SK-N-SH (cell line): ENCODE measurements around the gene SNX8.

Experiments
- EZH2phosphoT487 ChIP-seq: fragments of 200-600 bp; sonication (generic); IDR thresholded peaks from 2 replicates; pipeline ENCODE4 v1.6.1; 2017; ENCODE audit warnings: low read depth, mixed run types, mild to moderate bottlenecking, antibody characterized with exemption, moderate library complexity, borderline replicate concordance
- JUND ChIP-seq: IDR thresholded peaks from 2 replicates; pipeline ENCODE4 v1.4.0; 2012
- MAX ChIP-seq: IDR thresholded peaks from 2 replicates; pipeline ENCODE4 v1.4.0; 2012; ENCODE audit warnings: low read depth
- SIN3A ChIP-seq: IDR thresholded peaks from 2 replicates; pipeline ENCODE4 v1.6.1; 2012; ENCODE audit warnings: low read depth, mild to moderate bottlenecking, low read length, moderate library complexity, borderline replicate concordance
- YY1 ChIP-seq: IDR thresholded peaks from 2 replicates; pipeline ENCODE4 v1.4.0; 2012; ENCODE audit warnings: low read depth, mild to moderate bottlenecking
- TF ChIP-seq, protein P1 (sequence below): fragments of 200-600 bp; sonication (generic); IDR thresholded peaks from 2 replicates; pipeline ENCODE4 v1.6.1; 2017; ENCODE audit warnings: antibody characterized with exemption, mild to moderate bottlenecking, moderate library complexity
- TF ChIP-seq, protein P2 (sequence below): IDR thresholded peaks from 2 replicates; pipeline ENCODE4 v1.6.1; 2012; ENCODE audit warnings: mild to moderate bottlenecking, low read depth, low read length, moderate library complexity

DNA sequence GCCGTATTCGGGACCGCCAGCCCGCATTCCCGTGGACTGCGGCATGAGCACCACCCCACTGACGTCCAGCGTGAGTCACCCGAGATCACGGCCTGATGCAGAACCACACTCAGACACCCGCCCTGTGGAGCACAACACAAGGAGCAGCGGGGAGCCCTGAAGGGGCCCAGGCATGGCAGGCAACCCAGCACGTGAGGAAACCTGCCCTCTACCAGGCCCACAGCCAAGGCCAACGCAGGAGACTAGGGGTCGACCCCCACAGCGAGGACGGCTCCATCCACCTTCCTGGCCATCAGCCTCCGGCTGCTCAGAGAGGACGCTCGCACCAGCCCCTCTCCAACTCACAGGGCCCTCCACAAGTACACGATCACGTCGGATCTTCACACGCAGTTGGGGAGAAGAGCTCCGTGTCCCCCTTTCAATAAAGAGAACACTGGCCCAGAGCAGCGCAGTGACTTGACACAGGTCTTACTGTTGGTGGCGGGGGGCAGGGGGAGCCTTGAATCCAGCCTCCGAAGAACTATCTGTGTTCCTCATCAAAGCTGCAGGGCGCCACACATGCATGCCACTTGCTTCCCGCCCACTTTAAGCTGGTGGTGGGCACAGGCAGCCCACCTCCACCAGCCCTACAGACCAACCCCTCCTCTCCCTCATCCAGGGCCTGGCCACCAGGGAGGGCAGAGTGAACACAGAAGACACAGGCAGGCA lies 103.5 kb downstream of the SNX8 start:
- TF ChIP-seq, protein P1, sequence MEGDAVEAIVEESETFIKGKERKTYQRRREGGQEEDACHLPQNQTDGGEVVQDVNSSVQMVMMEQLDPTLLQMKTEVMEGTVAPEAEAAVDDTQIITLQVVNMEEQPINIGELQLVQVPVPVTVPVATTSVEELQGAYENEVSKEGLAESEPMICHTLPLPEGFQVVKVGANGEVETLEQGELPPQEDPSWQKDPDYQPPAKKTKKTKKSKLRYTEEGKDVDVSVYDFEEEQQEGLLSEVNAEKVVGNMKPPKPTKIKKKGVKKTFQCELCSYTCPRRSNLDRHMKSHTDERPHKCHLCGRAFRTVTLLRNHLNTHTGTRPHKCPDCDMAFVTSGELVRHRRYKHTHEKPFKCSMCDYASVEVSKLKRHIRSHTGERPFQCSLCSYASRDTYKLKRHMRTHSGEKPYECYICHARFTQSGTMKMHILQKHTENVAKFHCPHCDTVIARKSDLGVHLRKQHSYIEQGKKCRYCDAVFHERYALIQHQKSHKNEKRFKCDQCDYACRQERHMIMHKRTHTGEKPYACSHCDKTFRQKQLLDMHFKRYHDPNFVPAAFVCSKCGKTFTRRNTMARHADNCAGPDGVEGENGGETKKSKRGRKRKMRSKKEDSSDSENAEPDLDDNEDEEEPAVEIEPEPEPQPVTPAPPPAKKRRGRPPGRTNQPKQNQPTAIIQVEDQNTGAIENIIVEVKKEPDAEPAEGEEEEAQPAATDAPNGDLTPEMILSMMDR: no peak
- TF ChIP-seq YY1: no peak
- no peak for TF ChIP-seq EZH2phosphoT487
- TF ChIP-seq, protein P2, sequence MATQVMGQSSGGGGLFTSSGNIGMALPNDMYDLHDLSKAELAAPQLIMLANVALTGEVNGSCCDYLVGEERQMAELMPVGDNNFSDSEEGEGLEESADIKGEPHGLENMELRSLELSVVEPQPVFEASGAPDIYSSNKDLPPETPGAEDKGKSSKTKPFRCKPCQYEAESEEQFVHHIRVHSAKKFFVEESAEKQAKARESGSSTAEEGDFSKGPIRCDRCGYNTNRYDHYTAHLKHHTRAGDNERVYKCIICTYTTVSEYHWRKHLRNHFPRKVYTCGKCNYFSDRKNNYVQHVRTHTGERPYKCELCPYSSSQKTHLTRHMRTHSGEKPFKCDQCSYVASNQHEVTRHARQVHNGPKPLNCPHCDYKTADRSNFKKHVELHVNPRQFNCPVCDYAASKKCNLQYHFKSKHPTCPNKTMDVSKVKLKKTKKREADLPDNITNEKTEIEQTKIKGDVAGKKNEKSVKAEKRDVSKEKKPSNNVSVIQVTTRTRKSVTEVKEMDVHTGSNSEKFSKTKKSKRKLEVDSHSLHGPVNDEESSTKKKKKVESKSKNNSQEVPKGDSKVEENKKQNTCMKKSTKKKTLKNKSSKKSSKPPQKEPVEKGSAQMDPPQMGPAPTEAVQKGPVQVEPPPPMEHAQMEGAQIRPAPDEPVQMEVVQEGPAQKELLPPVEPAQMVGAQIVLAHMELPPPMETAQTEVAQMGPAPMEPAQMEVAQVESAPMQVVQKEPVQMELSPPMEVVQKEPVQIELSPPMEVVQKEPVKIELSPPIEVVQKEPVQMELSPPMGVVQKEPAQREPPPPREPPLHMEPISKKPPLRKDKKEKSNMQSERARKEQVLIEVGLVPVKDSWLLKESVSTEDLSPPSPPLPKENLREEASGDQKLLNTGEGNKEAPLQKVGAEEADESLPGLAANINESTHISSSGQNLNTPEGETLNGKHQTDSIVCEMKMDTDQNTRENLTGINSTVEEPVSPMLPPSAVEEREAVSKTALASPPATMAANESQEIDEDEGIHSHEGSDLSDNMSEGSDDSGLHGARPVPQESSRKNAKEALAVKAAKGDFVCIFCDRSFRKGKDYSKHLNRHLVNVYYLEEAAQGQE: no peak
- TF ChIP-seq JUND: no peak
- TF ChIP-seq SIN3A: no peak
- TF ChIP-seq MAX: no peak
